Liver (tissue), 3 donors: ENCODE measurements around the gene PEAR1.

Source experiments
- ATF3 ChIP-seq: IDR thresholded peaks from 2 replicates; pipeline ENCODE4 v1.6.1; 2016; ENCODE audit warnings: antibody characterized with exemption
- CTCF ChIP-seq: fragments of 150-350 bp; IDR thresholded peaks from 2 replicates; pipeline ENCODE4 v1.5.1; 2017; ENCODE audit warnings: improper control_type of control experiment, low read depth, low read length; ENCODE audit not compliant: missing input control
- EGR1 ChIP-seq, 2 donors: IDR thresholded peaks; 2 replicates each; pipeline ENCODE4 v1.6.1; 2016 to 2018; ENCODE audit warnings: antibody characterized with exemption in 2 of 2, low read depth in 2 of 2
- FOXA1 ChIP-seq: IDR thresholded peaks from 2 replicates; pipeline ENCODE4 v1.6.1; 2016; ENCODE audit warnings: antibody characterized with exemption
- GABPA ChIP-seq, 2 donors: IDR thresholded peaks in 1 of 2; conservative IDR thresholded peaks in 1 of 2; 2 replicates each; pipeline ENCODE4 v1.6.1; 2016; ENCODE audit warnings: antibody characterized with exemption in 2 of 2, mild to moderate bottlenecking in 1 of 2, moderate library complexity in 1 of 2
- MAX ChIP-seq: IDR thresholded peaks from 2 replicates; pipeline ENCODE4 v1.6.1; 2016; ENCODE audit warnings: antibody characterized with exemption
- NR2F2 ChIP-seq: IDR thresholded peaks from 2 replicates; pipeline ENCODE4 v1.6.1; 2016; ENCODE audit warnings: antibody characterized with exemption
- RAD21 ChIP-seq, 2 donors: IDR thresholded peaks; 2 replicates each; pipeline ENCODE4 v1.6.1; 2016; ENCODE audit warnings: antibody characterized with exemption in 2 of 2, mild to moderate bottlenecking in 2 of 2
- REST ChIP-seq: IDR thresholded peaks from 2 replicates; pipeline ENCODE4 v1.6.1; 2016; ENCODE audit warnings: antibody characterized with exemption, mild to moderate bottlenecking
- SP1 ChIP-seq: IDR thresholded peaks from 2 replicates; pipeline ENCODE4 v1.6.1; 2018; ENCODE audit warnings: antibody characterized with exemption, mild to moderate bottlenecking
- TAF1 ChIP-seq: conservative IDR thresholded peaks from 2 replicates; pipeline ENCODE4 v1.6.1; 2016; ENCODE audit warnings: antibody characterized with exemption, mild to moderate bottlenecking
- ZBTB33 ChIP-seq: IDR thresholded peaks from 2 replicates; pipeline ENCODE4 v1.6.1; 2016; ENCODE audit warnings: antibody characterized with exemption
- donor health status: healthy.
- donor health status: healthy.

GRCh38 chr1:156899956-156900718, 6.6 kb downstream of the PEAR1 start:
- TF ChIP-seq REST (no peak), CTCF (no peak), EGR1 (IDR thresholded peaks at IDR 0.05; ENCODE audit: low read depth in 2 of 2) (no peak), FOXA1 (no peak), TAF1 (no peak), NR2F2 (no peak), ATF3 (no peak), RAD21 (IDR thresholded peaks at IDR 0.05) (no peak), MAX (no peak), ZBTB33 (no peak), GABPA (IDR thresholded peaks at IDR 0.05 in 1 of 2, conservative IDR thresholded peaks at IDR 0.05 in 1 of 2) (no peak), SP1 (no peak)
